Lung (tissue), 12 donors: ENCODE measurements around the gene CNTROB. TPM values are rescaled to one million over a fixed set of nuclear protein-coding genes. Genes with fewer than 3 reads are reported as not detected.

Experiments used
- ATAC-seq: fragments of 200-7000 bp; cut with Tn5 transposase; one replicate; pipeline ENCODE4 v1.9.1; 2020; ENCODE audit warnings: moderate number of reproducible peaks; ENCODE audit not compliant: insufficient read depth, low FRiP score
- DNase-seq, 3 donors: peaks; one replicate each; pipeline ENCODE4 v3.0.0-alpha.2; 2013 to 2017
- H3K27ac ChIP-seq, 2 donors: one replicate each; pipeline ENCODE4 v1.5.1; 2013; ENCODE audit warnings: mild to moderate bottlenecking in 2 of 2, moderate library complexity in 2 of 2, control low read depth in 1 of 2, inconsistent platforms in 1 of 2, low read depth in 1 of 2, low read length in 1 of 2
- H3K27me3 ChIP-seq, 3 donors: one replicate each; pipeline ENCODE4 v1.5.1; 2013; ENCODE audit warnings: low read length in 2 of 3; ENCODE audit not compliant: control insufficient read depth in 3 of 3, insufficient read depth in 3 of 3
- H3K36me3 ChIP-seq, 4 donors: one replicate each; pipeline ENCODE4 v1.5.1; 2013; ENCODE audit warnings: low read length in 4 of 4, mild to moderate bottlenecking in 1 of 4, moderate library complexity in 1 of 4; ENCODE audit not compliant: control insufficient read depth in 4 of 4, insufficient read depth in 4 of 4
- H3K4me1 ChIP-seq, 5 donors: one replicate each; pipeline ENCODE4 v1.5.1; 2013; ENCODE audit warnings: low read length in 5 of 5, mild to moderate bottlenecking in 2 of 5, moderate library complexity in 1 of 5; ENCODE audit not compliant: control insufficient read depth in 5 of 5, insufficient read depth in 5 of 5
- H3K4me3 ChIP-seq: one replicate; pipeline ENCODE4 v1.5.1; 2013; ENCODE audit warnings: mild to moderate bottlenecking, control low read depth, moderate library complexity
- H3K9ac ChIP-seq, 2 donors: one replicate each; pipeline ENCODE4 v1.5.1; 2013; ENCODE audit warnings: low read length in 2 of 2, control low read depth in 1 of 2; ENCODE audit not compliant: insufficient read depth in 1 of 2
- H3K9me3 ChIP-seq, 4 donors: one replicate each; pipeline ENCODE4 v1.5.1; 2013; ENCODE audit warnings: low read length in 3 of 4, mild to moderate bottlenecking in 1 of 4, moderate library complexity in 1 of 4; ENCODE audit not compliant: control insufficient read depth in 4 of 4, insufficient read depth in 3 of 4
- WGBS, 2 donors: extraction: QIAGEN DNeasy Blood & Tissue Kit; methylation state at CpG; one replicate each; pipeline ENCODE4 v1.1.7; 2013; 5-methylcytosine and 5-hydroxymethylcytosine counted together
- polyA plus RNA-seq, 2 donors: library from polyadenylated mRNA; stranded (reverse); fragments of 200-250 nt; gene quantifications; one replicate each; pipeline ENCODE4 v1.2.1, GENCODE V29; 2013
- total RNA-seq, 2 donors: library from RNA; depleted of rRNA in 1 of 2; stranded (reverse); fragments of >200 nt in 1 of 2; gene quantifications; one replicate each; pipeline ENCODE4 v1.2.1, GENCODE V29; 2014 to 2021
- TF ChIP-seq, protein P1 (sequence below): IDR thresholded peaks from 2 replicates; pipeline ENCODE4 v1.5.1; 2012; ENCODE audit warnings: mild to moderate bottlenecking; ENCODE audit errors: control extremely low read depth, extremely low read depth
- donor health status: control.
- donor health status: control.
- donor health status: Bipolar disorder and iron deficiency.
- donor health status: healthy.
- donor health status: DM: yes; HTN: yes; CAD: no.

Gene CNTROB
- total and polyA plus RNA-seq, 4 donors, result 42.7 to 74.1 (median 66.1) TPM

DNA sequence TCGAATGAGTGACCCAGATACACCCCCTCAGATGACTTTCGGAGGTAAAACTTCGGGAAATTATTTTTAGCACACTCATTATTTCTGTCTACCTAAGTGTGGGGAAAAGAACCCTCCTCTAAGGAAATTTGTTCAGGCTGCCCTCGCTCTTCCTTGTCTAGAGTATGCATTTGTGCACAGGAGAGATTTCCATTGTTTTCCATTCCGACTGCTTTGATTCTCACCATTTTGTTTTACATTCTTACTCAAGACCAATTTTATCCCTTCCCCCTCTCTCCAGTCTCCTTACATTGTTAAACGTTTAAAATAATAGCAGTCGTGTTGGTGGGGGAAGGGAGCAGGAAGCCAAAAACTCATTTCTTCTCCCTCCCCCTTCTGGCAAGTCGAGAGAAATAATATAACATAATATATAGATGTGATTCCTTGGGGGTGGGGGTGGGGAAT, 44.9 kb upstream of the CNTROB start:
- Histone ChIP-seq H3K4me3 (no peak overlapping the region), H3K36me3 (peaks cover 0 to 22% (median 13%) of the 10 kb centered on the region in 4 donors), H3K9ac (peak overlapping the region; percentile 20 to 81), H3K4me1 (peaks cover 15 to 63% (median 26%) of the 10 kb centered on the region in 5 donors), H3K27ac (peak overlapping the region; percentile 14 to 93), H3K27me3 (no peaks in the 10 kb centered on the region), H3K9me3 (no peaks in the 10 kb centered on the region)
- DNase-seq, result no peak
- no peak for ATAC-seq
- WGBS, 2 donors, result 2% methylated on average over 8 of the region's 8 CpGs
- TF ChIP-seq, protein P1, sequence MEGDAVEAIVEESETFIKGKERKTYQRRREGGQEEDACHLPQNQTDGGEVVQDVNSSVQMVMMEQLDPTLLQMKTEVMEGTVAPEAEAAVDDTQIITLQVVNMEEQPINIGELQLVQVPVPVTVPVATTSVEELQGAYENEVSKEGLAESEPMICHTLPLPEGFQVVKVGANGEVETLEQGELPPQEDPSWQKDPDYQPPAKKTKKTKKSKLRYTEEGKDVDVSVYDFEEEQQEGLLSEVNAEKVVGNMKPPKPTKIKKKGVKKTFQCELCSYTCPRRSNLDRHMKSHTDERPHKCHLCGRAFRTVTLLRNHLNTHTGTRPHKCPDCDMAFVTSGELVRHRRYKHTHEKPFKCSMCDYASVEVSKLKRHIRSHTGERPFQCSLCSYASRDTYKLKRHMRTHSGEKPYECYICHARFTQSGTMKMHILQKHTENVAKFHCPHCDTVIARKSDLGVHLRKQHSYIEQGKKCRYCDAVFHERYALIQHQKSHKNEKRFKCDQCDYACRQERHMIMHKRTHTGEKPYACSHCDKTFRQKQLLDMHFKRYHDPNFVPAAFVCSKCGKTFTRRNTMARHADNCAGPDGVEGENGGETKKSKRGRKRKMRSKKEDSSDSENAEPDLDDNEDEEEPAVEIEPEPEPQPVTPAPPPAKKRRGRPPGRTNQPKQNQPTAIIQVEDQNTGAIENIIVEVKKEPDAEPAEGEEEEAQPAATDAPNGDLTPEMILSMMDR, result no peak

DNA sequence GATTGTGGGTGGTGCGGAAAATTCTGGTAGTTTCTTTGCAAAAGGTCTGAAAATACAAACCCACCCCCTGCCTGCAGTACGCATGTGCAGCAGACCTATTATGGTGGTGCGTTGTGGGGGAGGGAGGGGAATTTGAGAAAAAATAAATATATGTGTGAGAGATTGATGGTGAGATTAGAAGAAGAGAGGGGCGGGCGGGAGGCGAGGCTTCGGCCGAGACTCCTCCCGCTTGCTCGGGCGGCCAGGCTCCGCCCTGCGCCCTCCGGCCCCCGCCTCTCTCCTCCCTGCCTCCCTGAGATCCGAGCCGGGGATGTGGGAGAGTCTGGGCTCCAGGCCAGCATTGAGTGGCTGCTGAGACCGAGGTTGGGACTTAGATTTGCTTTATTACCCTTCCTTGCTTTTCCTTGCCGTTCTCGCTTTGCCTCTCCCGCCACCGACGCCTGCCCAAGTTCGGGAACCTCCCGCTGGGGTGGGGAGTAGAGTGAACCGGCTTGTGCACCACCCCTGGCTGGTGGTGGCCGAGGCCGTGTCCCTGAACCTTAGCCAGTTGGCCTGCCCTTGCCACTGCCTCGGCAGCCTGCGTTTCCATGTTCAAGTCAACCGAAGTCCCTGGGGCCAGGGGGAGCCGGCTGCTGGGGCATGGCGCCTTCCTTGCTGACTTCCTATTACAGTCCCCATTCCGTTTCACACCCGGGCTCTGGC, 44.4 kb upstream of the CNTROB start:
- 0% methylated on average over 35 of the region's 35 CpGs for WGBS, 2 donors

DNA sequence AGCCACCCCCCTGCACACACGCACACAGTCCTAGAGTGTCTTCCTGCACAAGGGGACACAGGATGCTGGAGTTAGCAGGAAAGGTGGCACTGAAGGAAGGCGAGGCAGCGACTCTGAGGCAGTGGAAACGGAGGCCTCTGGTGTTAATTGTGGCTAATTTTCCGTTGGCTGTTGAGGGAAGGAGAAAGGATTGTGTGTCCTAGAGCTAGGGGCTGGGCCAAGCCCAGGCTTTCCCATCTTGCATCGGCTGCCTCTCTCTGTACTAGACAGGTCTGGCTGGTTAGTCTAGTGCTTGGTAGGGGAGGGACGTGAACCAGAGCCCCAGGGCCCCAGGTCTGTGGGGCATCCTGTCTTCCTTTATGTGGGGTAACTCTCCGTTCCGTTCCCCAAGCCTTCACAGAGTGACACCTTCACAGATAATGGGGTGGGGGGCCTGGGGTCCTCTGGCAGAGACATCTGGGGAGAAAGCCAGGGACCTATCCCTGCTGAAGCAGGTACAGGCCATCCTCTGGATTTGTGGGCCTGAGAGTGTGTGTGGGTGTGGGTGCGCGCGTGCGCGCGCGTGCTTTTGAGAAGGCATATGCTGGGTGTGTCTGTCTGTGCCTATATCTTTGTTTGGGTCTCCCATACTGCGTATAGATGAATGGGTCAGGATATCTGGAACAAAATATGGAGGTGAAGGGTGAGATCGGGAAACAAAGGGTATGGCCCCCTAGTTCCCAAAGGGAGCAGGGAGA, 43.7 kb upstream of the CNTROB start, which contains the start of gene CHD3:
CHD3 (plus strand) TSS at position 606 of the 737 bp plus-strand sequence. CDS start 212 bp downstream, outside the sequence.
- H3K4me1 ChIP-seq, result peaks cover 15 to 50% (median 22%) of the 10 kb centered on the region in 5 donors
- peak within 1 kb of the TSS; percentile 8 to 79 for H3K9ac ChIP-seq
- 28 to 34% methylated on average over 18 of the region's 18 CpGs for WGBS, 2 donors
- no peaks in the 10 kb centered on the region for H3K9me3 ChIP-seq
- H3K4me3 ChIP-seq, result no peak within 1 kb of the TSS
- H3K36me3 ChIP-seq, result peaks cover 0 to 24% (median 12%) of the 10 kb centered on the region in 4 donors
- no peaks in the 10 kb centered on the region for H3K27me3 ChIP-seq
- TF ChIP-seq, protein P1, result no peak
- ATAC-seq (no peak), DNase-seq (peak in 2 of 3 donors; percentile 72 to 76)
- peak within 1 kb of the TSS; percentile 86 to 93 for H3K27ac ChIP-seq

More for the DNA sequence above, 44.4 kb upstream of the CNTROB start:
- Histone ChIP-seq H3K9me3 (no peaks in the 10 kb centered on the region), H3K9ac (peak overlapping the region; percentile 8 to 76), H3K36me3 (peaks cover 0 to 21% (median 13%) of the 10 kb centered on the region in 4 donors), H3K27me3 (no peaks in the 10 kb centered on the region), H3K4me1 (peaks cover 15 to 58% (median 24%) of the 10 kb centered on the region in 5 donors), H3K27ac (peak overlapping the region; percentile 86 to 93), H3K4me3 (no peak overlapping the region)
- DNase-seq (peak; percentile 98 to 100 (median 100)), ATAC-seq (peak; percentile 87)
- TF ChIP-seq, protein P1, result no peak
